T-cell (primary cell): Measurements from ENCODE around the gene SLC26A1. TPM values are rescaled to one million over a fixed set of nuclear protein-coding genes. Genes with fewer than 3 reads are reported as not detected.

Experiments
- ATAC-seq, 4 experiments: fragments of 200-7000 bp in 3 of 4; fragments of 150-1000 bp in 1 of 4; cut with Tn5 transposase; replicated peaks in 1 of 4; 1 replicate in 3 of 4; 2 replicates in 1 of 4; pipeline ENCODE4 v1.10.0; 2021; ENCODE audit warnings: moderate library complexity in 3 of 4, mild to moderate bottlenecking in 2 of 4, moderate number of reproducible peaks in 1 of 4
- CTCF ChIA-PET, 2 donors: fragments of 300-600 bp; sonication (Branson Sonifier 250); formaldehyde crosslinking; loops; one replicate each; lab custom pipeline; 2022; ENCODE audit warnings: antibody characterized with exemption in 2 of 2; lab: Charles Lee
- POLR2A ChIA-PET, 2 donors: fragments of 300-600 bp; sonication (Branson Sonifier 250); formaldehyde crosslinking; loops; one replicate each; lab custom pipeline; 2022; ENCODE audit warnings: antibody characterized with exemption in 2 of 2; lab: Charles Lee
- DNase-seq, 35 experiments: peaks; one replicate each; pipeline versions ENCODE4 v3.0.0 to v3.0.0-alpha.2; 2013 to 2023
- H3K27ac ChIP-seq: one replicate; pipeline ENCODE4 v1.5.1; 2013; ENCODE audit warnings: low read length
- H3K27me3 ChIP-seq, 2 experiments: replicated peaks in 1 of 2; 1 replicate in 1 of 2; 2 replicates in 1 of 2; pipeline versions ENCODE4 v1.6.1 to v1.7.0; 2013; ENCODE audit warnings: low read length in 1 of 2, mixed read lengths in 1 of 2; ENCODE audit not compliant: control insufficient read depth in 2 of 2, insufficient read depth in 2 of 2; ENCODE audit errors: extremely low read depth in 1 of 2
- H3K36me3 ChIP-seq, 2 donors: 1 replicate in 1 of 2; 2 replicates in 1 of 2; pipeline versions ENCODE4 v1.6.1 to v1.7.0; 2013; ENCODE audit warnings: low read length in 1 of 2; ENCODE audit not compliant: control insufficient read depth in 2 of 2, insufficient read depth in 1 of 2; ENCODE audit errors: extremely low read depth in 1 of 2
- H3K4me1 ChIP-seq, 2 experiments: 1 replicate in 1 of 2; 2 replicates in 1 of 2; pipeline versions ENCODE4 v1.6.1 to v1.7.0; 2013; ENCODE audit warnings: low read length in 2 of 2, mixed read lengths in 1 of 2; ENCODE audit not compliant: insufficient read depth in 2 of 2, control insufficient read depth in 1 of 2; ENCODE audit errors: extremely low read depth in 1 of 2
- H3K4me3 ChIP-seq, 2 donors: 1 replicate in 1 of 2; 2 replicates in 1 of 2; pipeline versions ENCODE4 v1.5.1 to v1.7.0; 2013; ENCODE audit warnings: mild to moderate bottlenecking in 2 of 2, low read length in 1 of 2, moderate library complexity in 1 of 2; ENCODE audit not compliant: control insufficient read depth in 1 of 2; ENCODE audit errors: extremely low read depth in 1 of 2
- H3K9me3 ChIP-seq: 2 replicates; pipeline ENCODE4 v1.7.0; 2013
- H3K27ac Mint-ChIP-seq, 2 donors: one replicate each; pipeline ENCODE4 v1.8.0; 2020 to 2021; ENCODE audit warnings: mild to moderate bottlenecking in 2 of 2, mixed read lengths in 2 of 2
- H3K27me3 Mint-ChIP-seq, 2 donors: one replicate each; pipeline ENCODE4 v1.8.0; 2021 to 2022; ENCODE audit warnings: mixed read lengths in 2 of 2
- H3K36me3 Mint-ChIP-seq: one replicate; pipeline ENCODE4 v1.8.0; 2021; ENCODE audit warnings: mixed read lengths
- H3K4me1 Mint-ChIP-seq, 3 donors: one replicate each; pipeline ENCODE4 v1.8.0; 2020 to 2022; ENCODE audit warnings: mixed read lengths in 3 of 3, mild to moderate bottlenecking in 1 of 3
- H3K4me3 Mint-ChIP-seq, 3 donors: one replicate each; pipeline ENCODE4 v1.8.0; 2020 to 2022; ENCODE audit warnings: mild to moderate bottlenecking in 3 of 3, mixed read lengths in 3 of 3, moderate library complexity in 3 of 3
- H3K9me3 Mint-ChIP-seq, 3 donors: one replicate each; pipeline ENCODE4 v1.8.0; 2020 to 2022; ENCODE audit warnings: mixed read lengths in 3 of 3
- WGBS: methylation state at CpG from one replicate; pipeline ENCODE4 v1.1.5; 2013; ENCODE audit warnings: missing lambda C conversion rate; ENCODE audit not compliant: insufficient coverage; 5-methylcytosine and 5-hydroxymethylcytosine counted together
- total RNA-seq, 35 experiments: library from RNA in 6 of 35; stranded (reverse) in 6 of 35; fragments of 120-200 nt in 1 of 35; gene quantifications; one replicate each; pipeline versions ENCODE4 v1.2.1 to v1.2.4 and lab custom pipeline; 2013 to 2026

Gene SLC26A1
- total RNA-seq, 5 donors from 2014 or later (not counting 1 experiment from before 2014, with no cell fraction given) = 0.16 to 1.5 (median 0.39) TPM; not detected in 1

GRCh38 chr4:991451-992296 lies 1.5 kb downstream of the SLC26A1 start:
- POLR2A ChIA-PET = no interaction called here
- DNase-seq = no peak

GRCh38 chr4:990746-991367 lies 2.3 kb downstream of the SLC26A1 start:
- Mint-ChIP-seq H3K9me3 (no peaks in the 10 kb centered on the region), H3K4me1 (peaks cover 8 to 16% (median 14%) of the 10 kb centered on the region in 3 donors), H3K4me3 (no peak overlapping the region), H3K27me3 (no peaks in the 10 kb centered on the region), H3K27ac (no peak overlapping the region), H3K36me3 (no peaks in the 10 kb centered on the region)
- no peak overlapping the region for H3K4me3 ChIP-seq
- ATAC-seq = no peak
- ChIA-PET POLR2A (no interaction called here), CTCF (no interaction called here)
- no peak overlapping the region for H3K27ac ChIP-seq
- peaks cover 0 to 4% of the 10 kb centered on the region in 2 experiments for H3K27me3 ChIP-seq
- peak in 1 of 35 experiments; percentile 4 for DNase-seq
- WGBS = 94% methylated on average over 25 of the region's 26 CpGs
- H3K36me3 ChIP-seq = peaks cover 0 to 16% of the 10 kb centered on the region in 2 donors
- H3K4me1 ChIP-seq = peaks cover 7 to 20% of the 10 kb centered on the region in 2 experiments
- no peaks in the 10 kb centered on the region for H3K9me3 ChIP-seq

More at GRCh38 chr4:991451-992296, 1.5 kb downstream of the SLC26A1 start:
- Histone ChIP-seq H3K4me3 (no peak overlapping the region), H3K4me1 (peaks cover 0 to 13% of the 10 kb centered on the region in 2 experiments), H3K9me3 (no peaks in the 10 kb centered on the region), H3K27me3 (peaks cover 0 to 12% of the 10 kb centered on the region in 2 experiments), H3K27ac (no peak overlapping the region), H3K36me3 (peaks cover 0 to 16% of the 10 kb centered on the region in 2 donors)
- CTCF ChIA-PET = no interaction called here
- Mint-ChIP-seq H3K27me3 (no peaks in the 10 kb centered on the region), H3K27ac (no peak overlapping the region), H3K4me1 (peaks cover 0 to 9% (median 7%) of the 10 kb centered on the region in 3 donors), H3K36me3 (no peaks in the 10 kb centered on the region), H3K4me3 (no peak overlapping the region), H3K9me3 (no peaks in the 10 kb centered on the region)
- ATAC-seq = no peak
- WGBS = 94% methylated on average over 50 of the region's 50 CpGs

- no peaks in the 10 kb centered on the region for H3K9me3 Mint-ChIP-seq
- Histone ChIP-seq H3K9me3 (no peaks in the 10 kb centered on the region), H3K36me3 (peaks cover 0 to 16% of the 10 kb centered on the region in 2 donors), H3K27ac (no peak overlapping the region), H3K4me3 (no peak overlapping the region), H3K4me1 (peaks cover 14 to 29% of the 10 kb centered on the region in 2 experiments), H3K27me3 (no peaks in the 10 kb centered on the region)
- DNase-seq = peak in 1 of 35 experiments; percentile 2
- H3K4me1 Mint-ChIP-seq = peaks cover 15 to 25% (median 23%) of the 10 kb centered on the region in 3 donors
- 96% methylated on average over 56 of the region's 58 CpGs for WGBS
- ChIA-PET POLR2A (no interaction called here), CTCF (interaction anchor here in 1 of 2 donors (1.0 kb wide), 1 partner anchor 19 kb away, joined by 3 read pairs; no protein-coding TSS in a partner anchor)
- no peak overlapping the region for H3K27ac Mint-ChIP-seq
- H3K36me3 Mint-ChIP-seq = no peaks in the 10 kb centered on the region
- H3K4me3 Mint-ChIP-seq = no peak overlapping the region
- H3K27me3 Mint-ChIP-seq = no peaks in the 10 kb centered on the region
- no peak for ATAC-seq
Measured at GRCh38 chr4:989722-990471, 3.3 kb downstream of the SLC26A1 start.

- Histone ChIP-seq H3K4me3 (no peak overlapping the region), H3K36me3 (peaks cover 0 to 16% of the 10 kb centered on the region in 2 donors), H3K9me3 (no peaks in the 10 kb centered on the region), H3K4me1 (peaks cover 14 to 35% of the 10 kb centered on the region in 2 experiments), H3K27me3 (no peaks in the 10 kb centered on the region), H3K27ac (no peak overlapping the region)
- no peak for DNase-seq
- peak overlapping the region in 1 of 3 donors; percentile 86 for H3K4me3 Mint-ChIP-seq
- no peak for ATAC-seq
- ChIA-PET POLR2A (no interaction called here), CTCF (interaction anchor here (1.0 to 1.2 kb wide), 2 partner anchors 10 to 20 kb away, joined by 3 to 6 read pairs; no protein-coding TSS in a partner anchor)
- H3K9me3 Mint-ChIP-seq = no peaks in the 10 kb centered on the region
- WGBS = 95% methylated on average over 66 of the region's 69 CpGs
- H3K4me1 Mint-ChIP-seq = peaks cover 15 to 32% (median 28%) of the 10 kb centered on the region in 3 donors
- H3K36me3 Mint-ChIP-seq = no peaks in the 10 kb centered on the region
- no peak overlapping the region for H3K27ac Mint-ChIP-seq
- H3K27me3 Mint-ChIP-seq = no peaks in the 10 kb centered on the region
Measured at GRCh38 chr4:988726-989721, 4.2 kb downstream of the SLC26A1 start.

GRCh38 chr4:987624-988513 lies 5.3 kb downstream of the SLC26A1 start:
- Histone ChIP-seq H3K4me3 (peak overlapping the region; percentile 47 to 74), H3K4me1 (peaks cover 14 to 35% of the 10 kb centered on the region in 2 experiments), H3K27me3 (no peaks in the 10 kb centered on the region), H3K9me3 (no peaks in the 10 kb centered on the region), H3K27ac (no peak overlapping the region), H3K36me3 (peaks cover 0 to 16% of the 10 kb centered on the region in 2 donors)
- no peaks in the 10 kb centered on the region for H3K27me3 Mint-ChIP-seq
- H3K4me3 Mint-ChIP-seq = peak overlapping the region; percentile 69 to 86 (median 78)
- WGBS = 90% methylated on average over 37 of the region's 37 CpGs
- peaks cover 2% of the 10 kb centered on the region for H3K36me3 Mint-ChIP-seq
- CTCF ChIA-PET = interaction anchor here in 1 of 2 donors (1.0 to 1.6 kb wide), 7 partner anchors 11 to 245 kb away, joined by 3 to 18 read pairs (median 5); partner anchors contain the start of genes GAK and TMEM175
- peaks cover 15 to 32% (median 28%) of the 10 kb centered on the region in 3 donors for H3K4me1 Mint-ChIP-seq
- peak overlapping the region; percentile 2 to 31 for H3K27ac Mint-ChIP-seq
- DNase-seq (no peak), ATAC-seq (no peak)
- POLR2A ChIA-PET = no interaction called here
- no peaks in the 10 kb centered on the region for H3K9me3 Mint-ChIP-seq
